Measurements from ENCODE around the gene RDH14. TPM values are rescaled to one million over a fixed set of nuclear protein-coding genes. Genes with fewer than 3 reads are reported as not detected.

The RDH14 gene
- total RNA-seq, 2 donors from 2014 or later: 20.2 to 23.8 TPM

GRCh38 chr2:18557121-18557520 is 3.3 kb downstream of the RDH14 start:
- Histone ChIP-seq H3K27ac (no peak overlapping the region), H3K9ac (ENCODE audit: low read depth in 2 of 2, low read length in 2 of 2) (no peak overlapping the region), H3K9me3 (no peaks in the 10 kb centered on the region), H3K27me3 (no peaks in the 10 kb centered on the region), H3K4me3 (no peak overlapping the region), H3K4me1 (no peaks in the 10 kb centered on the region), H3K36me3 (no peaks in the 10 kb centered on the region)
- intact Hi-C loops (cut with DNase I): no loop called here
- no peak for TF ChIP-seq CTCF (IDR thresholded peaks at IDR 0.05)
- no peak for DNase-seq

- Histone ChIP-seq H3K9ac (ENCODE audit: low read depth in 2 of 2, low read length in 2 of 2) (no peak overlapping the region), H3K4me3 (no peak overlapping the region), H3K4me1 (no peaks in the 10 kb centered on the region), H3K9me3 (no peaks in the 10 kb centered on the region), H3K27ac (no peak overlapping the region), H3K36me3 (no peaks in the 10 kb centered on the region), H3K27me3 (no peaks in the 10 kb centered on the region)
- no peak for DNase-seq
- TF ChIP-seq CTCF (IDR thresholded peaks at IDR 0.05): no peak
- intact Hi-C loops (cut with DNase I): no loop called here
Measured at GRCh38 chr2:18552351-18553077, 7.9 kb downstream of the RDH14 start.

GRCh38 chr2:18551623-18552022 is 8.8 kb downstream of the RDH14 start:
- intact Hi-C loops (cut with DNase I): no loop called here
- no peaks in the 10 kb centered on the region for H3K4me1 ChIP-seq
- H3K27me3 ChIP-seq: no peaks in the 10 kb centered on the region
- no peak overlapping the region for H3K4me3 ChIP-seq
- H3K27ac ChIP-seq: no peak overlapping the region
- TF ChIP-seq CTCF (IDR thresholded peaks at IDR 0.05): no peak
- no peaks in the 10 kb centered on the region for H3K36me3 ChIP-seq
- no peak overlapping the region for H3K9ac ChIP-seq (ENCODE audit: low read depth in 2 of 2, low read length in 2 of 2)
- no peaks in the 10 kb centered on the region for H3K9me3 ChIP-seq
- DNase-seq: no peak

GRCh38 chr2:18551169-18551568 is 9.3 kb downstream of the RDH14 start:
- Histone ChIP-seq H3K27me3 (no peaks in the 10 kb centered on the region), H3K9me3 (no peaks in the 10 kb centered on the region), H3K36me3 (no peaks in the 10 kb centered on the region), H3K4me3 (no peak overlapping the region), H3K9ac (ENCODE audit: low read depth in 2 of 2, low read length in 2 of 2) (no peak overlapping the region), H3K4me1 (no peaks in the 10 kb centered on the region), H3K27ac (no peak overlapping the region)
- intact Hi-C loops (cut with DNase I): no loop called here
- TF ChIP-seq CTCF (IDR thresholded peaks at IDR 0.05): no peak
- DNase-seq: no peak

GRCh38 chr2:18550433-18550832 is 10.0 kb downstream of the RDH14 start:
- no peak for DNase-seq
- no peak for TF ChIP-seq CTCF (IDR thresholded peaks at IDR 0.05)
- Histone ChIP-seq H3K4me3 (no peak overlapping the region), H3K27ac (no peak overlapping the region), H3K4me1 (no peaks in the 10 kb centered on the region), H3K9me3 (no peaks in the 10 kb centered on the region), H3K9ac (ENCODE audit: low read depth in 2 of 2, low read length in 2 of 2) (no peak overlapping the region), H3K27me3 (no peaks in the 10 kb centered on the region), H3K36me3 (no peaks in the 10 kb centered on the region)
- intact Hi-C loops (cut with DNase I): no loop called here
